Astrocyte (in vitro differentiated cells and primary cell): ENCODE data around the gene GPRC5B. TPM values are rescaled to one million over a fixed set of nuclear protein-coding genes. Genes with fewer than 3 reads are reported as not detected.

ENCODE experiments used
- DNase-seq: peaks from one replicate; pipeline ENCODE4 v3.0.0-alpha.2; 2010; ENCODE audit warnings: low read depth
- FAIRE-seq: peaks from 2 replicates; lab custom pipeline; 2011; peaks lifted over from hg19 to GRCh38; lab: Jason Lieb, UNC
- H2AFZ ChIP-seq: 2 replicates; pipeline ENCODE4 v1.6.0; 2012; ENCODE audit warnings: low read depth, low read length, inconsistent platforms
- H3K27ac ChIP-seq: 2 replicates; pipeline ENCODE4 v1.5.1; 2011; ENCODE audit warnings: low read depth, low read length, inconsistent platforms
- H3K27me3 ChIP-seq: 2 replicates; pipeline ENCODE4 v1.6.0; 2011; ENCODE audit warnings: low read length, inconsistent platforms; ENCODE audit not compliant: insufficient read depth
- H3K36me3 ChIP-seq: 2 replicates; pipeline ENCODE4 v1.5.1; 2011; ENCODE audit warnings: low read length, inconsistent platforms; ENCODE audit not compliant: insufficient read depth
- H3K4me1 ChIP-seq: 2 replicates; pipeline ENCODE4 v1.5.1; 2011; ENCODE audit warnings: low read length, inconsistent platforms; ENCODE audit not compliant: insufficient read depth
- H3K4me2 ChIP-seq: 2 replicates; pipeline ENCODE4 v1.6.0; 2012; ENCODE audit warnings: low read length, inconsistent platforms
- H3K4me3 ChIP-seq: 2 replicates; pipeline ENCODE4 v1.5.1; 2011; ENCODE audit warnings: low read depth, mild to moderate bottlenecking, low read length, inconsistent platforms; ENCODE audit not compliant: insufficient read depth
- H3K79me2 ChIP-seq: 2 replicates; pipeline ENCODE4 v1.6.0; 2012; ENCODE audit warnings: mild to moderate bottlenecking, low read length, inconsistent platforms; ENCODE audit not compliant: insufficient read depth
- H3K9ac ChIP-seq: 2 replicates; pipeline ENCODE4 v1.6.0; 2012; ENCODE audit warnings: mild to moderate bottlenecking, low read length, inconsistent platforms
- H3K9me3 ChIP-seq: 2 replicates; pipeline ENCODE4 v1.5.1; 2012; ENCODE audit warnings: low read depth, mild to moderate bottlenecking, low read length, inconsistent platforms; ENCODE audit not compliant: insufficient read depth
- H4K20me1 ChIP-seq: 2 replicates; pipeline ENCODE4 v1.6.0; 2012; ENCODE audit warnings: low read length, inconsistent platforms; ENCODE audit not compliant: insufficient read depth
- H3K27ac Mint-ChIP-seq: one replicate; pipeline ENCODE4 v1.8.0; 2021; ENCODE audit warnings: mild to moderate bottlenecking, mixed read lengths; ENCODE audit not compliant: unreplicated experiment
- H3K27me3 Mint-ChIP-seq: one replicate; pipeline ENCODE4 v1.8.0; 2021; ENCODE audit warnings: low read depth, mixed read lengths; ENCODE audit not compliant: unreplicated experiment
- H3K36me3 Mint-ChIP-seq: one replicate; pipeline ENCODE4 v1.8.0; 2021; ENCODE audit warnings: low read depth, mixed read lengths; ENCODE audit not compliant: unreplicated experiment
- H3K4me1 Mint-ChIP-seq: one replicate; pipeline ENCODE4 v1.8.0; 2021; ENCODE audit warnings: low read depth, mixed read lengths; ENCODE audit not compliant: unreplicated experiment
- H3K4me3 Mint-ChIP-seq: one replicate; pipeline ENCODE4 v1.8.0; 2021; ENCODE audit warnings: mild to moderate bottlenecking, moderate library complexity, mixed read lengths; ENCODE audit not compliant: unreplicated experiment
- H3K9me3 Mint-ChIP-seq: one replicate; pipeline ENCODE4 v1.8.0; 2021; ENCODE audit warnings: mild to moderate bottlenecking, mixed read lengths; ENCODE audit not compliant: unreplicated experiment
- CTCF ChIP-seq: IDR thresholded peaks from 2 replicates; pipeline ENCODE4 v1.5.1; 2011; ENCODE audit warnings: low read depth, mild to moderate bottlenecking, inconsistent platforms, low read length, moderate library complexity; ENCODE audit not compliant: insufficient read depth
- EZH2 ChIP-seq: IDR thresholded peaks from 2 replicates; pipeline ENCODE4 v1.6.1; 2012; ENCODE audit warnings: mild to moderate bottlenecking, low read length, inconsistent platforms; ENCODE audit not compliant: insufficient read depth
- total RNA-seq: library from RNA; stranded (reverse); gene quantifications from 2 replicates; pipeline ENCODE4 v1.2.1, GENCODE V29; 2021

The GPRC5B gene
- total RNA-seq, 1 donor from 2014 or later, result 9.3 TPM

GRCh38 chr16:19809693-19810092, 75.0 kb downstream of the GPRC5B start:
- Mint-ChIP-seq H3K4me1 (peaks cover 14% of the 10 kb centered on the region), H3K4me3 (no peak overlapping the region), H3K36me3 (peaks cover 6% of the 10 kb centered on the region), H3K9me3 (peaks cover 19% of the 10 kb centered on the region), H3K27ac (no peak overlapping the region), H3K27me3 (no peaks in the 10 kb centered on the region)
- no peak overlapping the region for H2AFZ ChIP-seq
- no peak overlapping the region for H3K27ac ChIP-seq
- H3K36me3 ChIP-seq, result no peaks in the 10 kb centered on the region
- FAIRE-seq, result no peak
- peaks cover 14% of the 10 kb centered on the region for H3K4me1 ChIP-seq
- no peak overlapping the region for H3K4me3 ChIP-seq
- DNase-seq, result no peak
- no peaks in the 10 kb centered on the region for H3K79me2 ChIP-seq
- no peaks in the 10 kb centered on the region for H4K20me1 ChIP-seq
- no peak overlapping the region for H3K9ac ChIP-seq
- H3K4me2 ChIP-seq, result no peak overlapping the region
- no peak for TF ChIP-seq EZH2
- TF ChIP-seq CTCF, result no peak
- peaks cover 7% of the 10 kb centered on the region for H3K9me3 ChIP-seq
- no peaks in the 10 kb centered on the region for H3K27me3 ChIP-seq

GRCh38 chr16:19809121-19809635, 75.5 kb downstream of the GPRC5B start:
- Mint-ChIP-seq H3K9me3 (peaks cover 19% of the 10 kb centered on the region), H3K36me3 (peaks cover 6% of the 10 kb centered on the region), H3K27ac (no peak overlapping the region), H3K4me3 (no peak overlapping the region), H3K4me1 (peaks cover 14% of the 10 kb centered on the region), H3K27me3 (no peaks in the 10 kb centered on the region)
- Histone ChIP-seq H3K79me2 (no peaks in the 10 kb centered on the region), H3K4me3 (no peak overlapping the region), H3K9ac (no peak overlapping the region), H3K4me2 (no peak overlapping the region), H3K9me3 (peaks cover 7% of the 10 kb centered on the region), H3K36me3 (no peaks in the 10 kb centered on the region), H4K20me1 (no peaks in the 10 kb centered on the region), H2AFZ (no peak overlapping the region), H3K4me1 (peaks cover 14% of the 10 kb centered on the region), H3K27ac (no peak overlapping the region), H3K27me3 (no peaks in the 10 kb centered on the region)
- TF ChIP-seq EZH2 (no peak), CTCF (no peak)
- DNase-seq (peak; percentile 56), FAIRE-seq (no peak)

GRCh38 chr16:19808061-19808641, 76.5 kb downstream of the GPRC5B start:
- Mint-ChIP-seq H3K4me1 (peaks cover 14% of the 10 kb centered on the region), H3K36me3 (peaks cover 6% of the 10 kb centered on the region), H3K27me3 (no peaks in the 10 kb centered on the region), H3K9me3 (peaks cover 17% of the 10 kb centered on the region), H3K27ac (no peak overlapping the region), H3K4me3 (no peak overlapping the region)
- Histone ChIP-seq H3K9me3 (peaks cover 7% of the 10 kb centered on the region), H3K4me3 (no peak overlapping the region), H3K4me1 (peaks cover 14% of the 10 kb centered on the region), H3K36me3 (no peaks in the 10 kb centered on the region), H3K4me2 (no peak overlapping the region), H3K27me3 (no peaks in the 10 kb centered on the region), H3K79me2 (no peaks in the 10 kb centered on the region), H3K27ac (no peak overlapping the region), H2AFZ (no peak overlapping the region), H4K20me1 (no peaks in the 10 kb centered on the region), H3K9ac (no peak overlapping the region)
- DNase-seq (no peak), FAIRE-seq (no peak)
- TF ChIP-seq EZH2 (no peak), CTCF (no peak)
